Sigmoid colon (tissue), 3 donors: ENCODE measurements around the gene SYT8.

Experiments
- POLR2A ChIP-seq, 2 donors: fragments of 450-650 bp; IDR thresholded peaks; one replicate each; pipeline ENCODE4 v1.6.1; 2016; ENCODE audit warnings: antibody characterized with exemption in 2 of 2, mild to moderate bottlenecking in 2 of 2, moderate library complexity in 2 of 2
- TF ChIP-seq, protein P1 (sequence below), 4 experiments: fragments of 450-650 bp in 3 of 4; fragments of 200-600 bp in 1 of 4; IDR thresholded peaks; one replicate each; pipeline ENCODE4 v1.5.1; 2016 to 2019; ENCODE audit warnings: antibody characterized with exemption in 4 of 4, mild to moderate bottlenecking in 3 of 4, moderate library complexity in 2 of 4

GRCh38 chr11:1803246-1803645 is 31.5 kb upstream of the SYT8 start:
- TF ChIP-seq, protein P1, sequence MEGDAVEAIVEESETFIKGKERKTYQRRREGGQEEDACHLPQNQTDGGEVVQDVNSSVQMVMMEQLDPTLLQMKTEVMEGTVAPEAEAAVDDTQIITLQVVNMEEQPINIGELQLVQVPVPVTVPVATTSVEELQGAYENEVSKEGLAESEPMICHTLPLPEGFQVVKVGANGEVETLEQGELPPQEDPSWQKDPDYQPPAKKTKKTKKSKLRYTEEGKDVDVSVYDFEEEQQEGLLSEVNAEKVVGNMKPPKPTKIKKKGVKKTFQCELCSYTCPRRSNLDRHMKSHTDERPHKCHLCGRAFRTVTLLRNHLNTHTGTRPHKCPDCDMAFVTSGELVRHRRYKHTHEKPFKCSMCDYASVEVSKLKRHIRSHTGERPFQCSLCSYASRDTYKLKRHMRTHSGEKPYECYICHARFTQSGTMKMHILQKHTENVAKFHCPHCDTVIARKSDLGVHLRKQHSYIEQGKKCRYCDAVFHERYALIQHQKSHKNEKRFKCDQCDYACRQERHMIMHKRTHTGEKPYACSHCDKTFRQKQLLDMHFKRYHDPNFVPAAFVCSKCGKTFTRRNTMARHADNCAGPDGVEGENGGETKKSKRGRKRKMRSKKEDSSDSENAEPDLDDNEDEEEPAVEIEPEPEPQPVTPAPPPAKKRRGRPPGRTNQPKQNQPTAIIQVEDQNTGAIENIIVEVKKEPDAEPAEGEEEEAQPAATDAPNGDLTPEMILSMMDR (IDR thresholded peaks at IDR 0.05): no peak
- no peak for TF ChIP-seq POLR2A (IDR thresholded peaks at IDR 0.05)
